Right lobe of liver (tissue), 6 donors: ENCODE results near the gene CCDC80. TPM values are rescaled to one million over a fixed set of nuclear protein-coding genes. Genes with fewer than 3 reads are reported as not detected.

Experiments used
- ATAC-seq, 4 donors: fragments of 200-7000 bp; cut with Tn5 transposase; one replicate each; pipeline ENCODE4 v1.9.1; 2020; ENCODE audit warnings: mild to moderate bottlenecking in 4 of 4, moderate library complexity in 4 of 4
- DNase-seq, 3 donors: peaks; one replicate each; pipeline ENCODE4 v3.0.0-alpha.2; 2020
- H3K27ac ChIP-seq, 3 donors: fragments of 200-600 bp; one replicate each; pipeline ENCODE4 v1.8.0; 2022
- H3K27me3 ChIP-seq, 2 donors: fragments of 200-600 bp; one replicate each; pipeline ENCODE4 v1.8.0; 2022
- H3K36me3 ChIP-seq, 4 donors: fragments of 200-600 bp; sonication (generic) in 1 of 4; one replicate each; pipeline versions ENCODE4 v1.5.1 to v1.8.0; 2017 to 2022; ENCODE audit warnings: control low read depth in 1 of 4
- H3K4me1 ChIP-seq, 4 donors: fragments of 200-600 bp; sonication (generic) in 1 of 4; one replicate each; pipeline versions ENCODE4 v1.5.1 to v1.8.0; 2017 to 2022; ENCODE audit warnings: control low read depth in 1 of 4
- H3K4me3 ChIP-seq, 3 donors: fragments of 200-600 bp; one replicate each; pipeline ENCODE4 v1.8.0; 2022
- H3K9me3 ChIP-seq, 4 donors: fragments of 200-600 bp; sonication (generic) in 1 of 4; one replicate each; pipeline versions ENCODE4 v1.5.1 to v1.8.0; 2017 to 2022; ENCODE audit warnings: control low read depth in 1 of 4
- POLR2A ChIP-seq: fragments of 450-650 bp; IDR thresholded peaks from one replicate; pipeline ENCODE4 v1.6.1; 2017; ENCODE audit warnings: antibody characterized with exemption, mild to moderate bottlenecking
- WGBS: methylation state at CpG from one replicate; pipeline ENCODE4 v1.1.6; 2018; ENCODE audit warnings: low coverage, low lambda C conversion rate; ENCODE audit not compliant: insufficient coverage; ENCODE audit errors: missing lambda C conversion rate; 5-methylcytosine and 5-hydroxymethylcytosine counted together
- intact Hi-C, 2 donors: fragments of 100-400 bp; cut with DNase I; formaldehyde crosslinking; loops; one replicate each; pipeline versions ENCODE4 v1.11.2 to v1.14.1; 2022
- total RNA-seq, 6 experiments: library from RNA; depleted of rRNA in 2 of 6; stranded (reverse); fragments of >200 nt in 2 of 6; fragmentation: NEBNext Ultra II Directional in 3 of 6; extraction: Animal tissue kit (Norgen Biotek cat#: 25700) in 3 of 6; gene quantifications; one replicate each; pipeline versions ENCODE4 v1.1.0 to v1.2.4, GENCODE V29; 2016 to 2023
- TF ChIP-seq, protein P1 (sequence below), 4 donors: fragments of 200-600 bp in 3 of 4; fragments of 450-650 bp in 1 of 4; IDR thresholded peaks; one replicate each; pipeline versions ENCODE4 v1.5.1 to v1.8.0; 2016 to 2022; ENCODE audit warnings: antibody characterized with exemption in 4 of 4, mild to moderate bottlenecking in 2 of 4
- donor health status: DM: no; HTN: yes; CAD: no.
- donor health status: DM: no; HTN: no; CAD: no.
- donor health status: DM: no; HTN: no; CAD: no.
- donor health status: DM: no; HTN: yes; CAD: no.
- donor health status: DM: no; HTN: yes; CAD: no.

The CCDC80 gene
- total RNA-seq, 6 experiments from 2014 or later, result 0.55 to 5.8 (median 1.3) TPM

DNA sequence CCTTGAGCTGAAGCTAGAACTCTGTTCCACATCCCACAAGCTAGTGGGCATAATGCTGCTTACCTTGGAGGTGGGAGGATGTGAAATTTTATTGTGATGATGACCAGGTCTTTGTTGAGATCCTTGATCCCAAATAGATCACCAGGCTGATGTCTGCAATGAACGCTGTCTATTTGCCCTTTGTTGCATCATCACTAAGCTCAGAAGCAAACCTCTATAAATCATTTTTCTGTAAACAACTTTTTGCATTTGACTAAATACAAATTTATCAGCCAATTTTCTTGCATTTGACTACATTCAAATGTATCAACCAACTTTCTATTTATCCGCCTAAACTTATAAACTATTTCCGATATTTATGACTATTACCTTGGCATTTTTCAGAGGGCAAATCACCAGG lies 9.7 kb downstream of the CCDC80 start:
- H3K4me3 ChIP-seq, result no peak overlapping the region
- no peaks in the 10 kb centered on the region for H3K4me1 ChIP-seq
- intact Hi-C loops, result no loop called here
- H3K9me3 ChIP-seq, result no peaks in the 10 kb centered on the region
- no peaks in the 10 kb centered on the region for H3K36me3 ChIP-seq
- no peak overlapping the region for H3K27ac ChIP-seq
- no peaks in the 10 kb centered on the region for H3K27me3 ChIP-seq
- no peak for DNase-seq
- 68% methylated on average over 3 of the region's 3 CpGs for WGBS
- ATAC-seq, result no peak
- TF ChIP-seq POLR2A, result no peak
- TF ChIP-seq, protein P1, sequence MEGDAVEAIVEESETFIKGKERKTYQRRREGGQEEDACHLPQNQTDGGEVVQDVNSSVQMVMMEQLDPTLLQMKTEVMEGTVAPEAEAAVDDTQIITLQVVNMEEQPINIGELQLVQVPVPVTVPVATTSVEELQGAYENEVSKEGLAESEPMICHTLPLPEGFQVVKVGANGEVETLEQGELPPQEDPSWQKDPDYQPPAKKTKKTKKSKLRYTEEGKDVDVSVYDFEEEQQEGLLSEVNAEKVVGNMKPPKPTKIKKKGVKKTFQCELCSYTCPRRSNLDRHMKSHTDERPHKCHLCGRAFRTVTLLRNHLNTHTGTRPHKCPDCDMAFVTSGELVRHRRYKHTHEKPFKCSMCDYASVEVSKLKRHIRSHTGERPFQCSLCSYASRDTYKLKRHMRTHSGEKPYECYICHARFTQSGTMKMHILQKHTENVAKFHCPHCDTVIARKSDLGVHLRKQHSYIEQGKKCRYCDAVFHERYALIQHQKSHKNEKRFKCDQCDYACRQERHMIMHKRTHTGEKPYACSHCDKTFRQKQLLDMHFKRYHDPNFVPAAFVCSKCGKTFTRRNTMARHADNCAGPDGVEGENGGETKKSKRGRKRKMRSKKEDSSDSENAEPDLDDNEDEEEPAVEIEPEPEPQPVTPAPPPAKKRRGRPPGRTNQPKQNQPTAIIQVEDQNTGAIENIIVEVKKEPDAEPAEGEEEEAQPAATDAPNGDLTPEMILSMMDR (IDR thresholded peaks at IDR 0.05), result no peak

DNA sequence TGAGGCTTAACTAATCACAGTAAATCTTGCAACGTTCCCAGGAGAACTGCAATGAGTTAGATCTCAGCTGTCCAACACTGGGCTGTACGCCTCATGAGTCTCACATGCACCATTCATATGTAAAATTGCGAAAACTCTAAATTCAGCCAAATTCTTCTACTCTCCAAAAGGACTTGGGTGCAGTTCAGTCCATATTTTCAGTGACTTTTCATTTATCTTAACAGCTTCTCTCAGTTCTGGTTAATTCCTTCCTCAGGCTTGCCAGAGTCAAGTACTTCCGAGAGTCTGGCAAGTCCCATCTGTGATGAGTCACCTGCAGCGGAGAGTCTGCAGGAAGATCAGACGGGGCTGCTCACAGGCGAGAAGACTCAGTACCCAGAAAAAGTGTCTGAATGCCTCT lies 11.5 kb downstream of the CCDC80 start:
- Histone ChIP-seq H3K36me3 (no peaks in the 10 kb centered on the region), H3K4me1 (no peaks in the 10 kb centered on the region), H3K27me3 (no peaks in the 10 kb centered on the region), H3K27ac (no peak overlapping the region), H3K9me3 (no peaks in the 10 kb centered on the region), H3K4me3 (no peak overlapping the region)
- intact Hi-C loops, result no loop called here
- 56% methylated on average over 7 of the region's 7 CpGs for WGBS
- TF ChIP-seq, protein P1 (IDR thresholded peaks at IDR 0.05), result no peak
- TF ChIP-seq POLR2A, result no peak
- no peak for DNase-seq
- peak in 1 of 4 donors; percentile 34 for ATAC-seq

DNA sequence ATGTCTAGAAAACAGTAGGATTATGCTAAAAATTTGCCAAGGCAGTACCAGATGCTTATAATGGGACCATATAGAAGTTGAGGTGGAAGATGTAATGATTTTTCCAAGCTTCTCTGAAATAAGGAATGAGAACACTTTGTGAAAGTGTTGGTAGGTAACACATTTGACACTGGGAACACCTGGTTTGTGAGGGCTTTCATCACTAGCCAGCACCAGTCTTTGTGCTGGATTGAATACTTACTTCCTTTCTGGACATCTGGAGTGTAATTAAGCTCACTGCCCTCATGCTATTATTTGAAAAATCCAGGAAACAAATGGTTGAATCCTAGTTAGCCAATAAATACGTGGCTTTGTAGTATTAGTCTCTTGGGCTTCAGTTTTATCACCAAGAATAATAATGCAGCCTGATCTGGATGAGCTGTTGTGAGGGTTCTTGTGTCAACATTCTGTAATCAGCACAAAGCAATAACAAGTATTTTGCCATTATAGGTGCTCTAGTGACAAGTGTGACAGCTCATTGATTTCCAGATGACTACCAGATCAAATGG lies 12.9 kb downstream of the CCDC80 start:
- no peaks in the 10 kb centered on the region for H3K4me1 ChIP-seq
- intact Hi-C loops, result no loop called here

DNA sequence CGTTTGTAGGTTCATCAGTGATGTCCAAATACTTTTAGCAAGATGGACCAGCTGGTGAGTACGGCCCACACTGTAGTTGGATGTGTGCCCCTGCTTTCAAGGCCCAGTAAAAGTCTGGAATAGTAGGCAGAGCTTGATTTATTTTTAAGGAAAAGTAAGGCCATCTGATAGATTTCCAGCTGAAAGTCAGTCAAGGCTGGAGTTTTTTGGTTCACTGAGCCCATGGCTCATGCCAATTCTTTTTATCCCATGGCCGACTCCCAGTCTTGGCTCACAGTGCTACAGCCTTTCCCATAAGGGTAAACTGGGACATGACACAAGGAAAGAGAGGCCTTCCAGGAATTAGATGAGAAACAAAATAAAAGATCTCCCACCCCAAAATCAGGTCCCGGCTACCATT lies 13.5 kb downstream of the CCDC80 start:
- ATAC-seq (no peak), DNase-seq (no peak)
- WGBS, result 66% methylated on average over 4 of the region's 4 CpGs
- no peaks in the 10 kb centered on the region for H3K27me3 ChIP-seq
- intact Hi-C loops, result no loop called here
- TF ChIP-seq, protein P1 (IDR thresholded peaks at IDR 0.05), result no peak
- no peak for TF ChIP-seq POLR2A
- no peak overlapping the region for H3K4me3 ChIP-seq
- no peaks in the 10 kb centered on the region for H3K9me3 ChIP-seq
- no peak overlapping the region for H3K27ac ChIP-seq
- no peaks in the 10 kb centered on the region for H3K36me3 ChIP-seq
- no peaks in the 10 kb centered on the region for H3K4me1 ChIP-seq

More for the DNA sequence above, 12.9 kb downstream of the CCDC80 start:
- H3K36me3 ChIP-seq, result no peaks in the 10 kb centered on the region
- TF ChIP-seq POLR2A, result no peak
- TF ChIP-seq, protein P1 (IDR thresholded peaks at IDR 0.05), result no peak
- no peak overlapping the region for H3K4me3 ChIP-seq
- no peaks in the 10 kb centered on the region for H3K27me3 ChIP-seq
- DNase-seq (no peak), ATAC-seq (no peak)
- no peak overlapping the region for H3K27ac ChIP-seq
- WGBS, result 33% methylated on average over 1 of the region's 1 CpG
- no peaks in the 10 kb centered on the region for H3K9me3 ChIP-seq

DNA sequence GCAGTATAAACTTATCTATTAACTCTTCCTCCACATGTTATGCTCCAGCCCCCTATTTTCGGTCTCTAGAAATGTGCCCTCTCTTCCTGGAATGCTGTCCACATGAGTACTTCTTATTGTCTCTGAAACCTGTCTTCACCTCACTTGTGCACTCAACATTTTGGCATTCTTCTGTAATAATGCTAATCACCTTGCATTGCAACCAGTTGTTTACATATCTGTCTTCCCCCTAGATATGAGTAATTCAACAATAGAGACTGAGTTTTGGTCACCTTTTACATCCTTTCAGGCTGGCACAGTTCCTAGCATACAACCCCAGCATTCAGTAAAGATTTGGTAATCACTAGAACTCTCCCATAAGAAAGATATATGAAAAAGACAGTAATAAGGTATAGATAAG lies 17.2 kb downstream of the CCDC80 start:
- H3K27me3 ChIP-seq, result no peaks in the 10 kb centered on the region
- H3K9me3 ChIP-seq, result no peaks in the 10 kb centered on the region
- no peak overlapping the region for H3K27ac ChIP-seq
- H3K4me1 ChIP-seq, result no peaks in the 10 kb centered on the region
- H3K4me3 ChIP-seq, result no peak overlapping the region
- no peaks in the 10 kb centered on the region for H3K36me3 ChIP-seq
- WGBS, result 83% methylated on average over 1 of the region's 1 CpG
- TF ChIP-seq POLR2A, result no peak
- TF ChIP-seq, protein P1 (IDR thresholded peaks at IDR 0.05), result no peak
- DNase-seq (no peak), ATAC-seq (no peak)
- intact Hi-C loops, result no loop called here
